AG10803 (cell line): ENCODE measurements around the gene PHLPP1.

ENCODE experiments used
- DNase-seq: peaks from one replicate; pipeline ENCODE4 v3.0.0; 2010; ENCODE audit warnings: low read depth
- H3K4me3 ChIP-seq: 2 replicates; pipeline ENCODE4 v1.5.1; 2011; ENCODE audit warnings: mild to moderate bottlenecking, low read length, control low read depth
- CTCF ChIP-seq: conservative IDR thresholded peaks from 2 replicates; pipeline ENCODE4 v1.5.1; 2011; ENCODE audit warnings: mild to moderate bottlenecking, low read length, control low read depth, inconsistent platforms

PHLPP1 gene

GRCh38 chr18:62984656-62985315, 269.4 kb downstream of the PHLPP1 start:
- no peak for DNase-seq
- H3K4me3 ChIP-seq: no peak overlapping the region
- no peak for TF ChIP-seq CTCF

- DNase-seq: no peak
- TF ChIP-seq CTCF: no peak
- H3K4me3 ChIP-seq: no peak overlapping the region
These were observed 271.1 kb downstream of the PHLPP1 start for GRCh38 chr18:62986490-62986889.

- no peak for TF ChIP-seq CTCF
- no peak for DNase-seq
- no peak overlapping the region for H3K4me3 ChIP-seq
These were observed 271.9 kb downstream of the PHLPP1 start for GRCh38 chr18:62987055-62987830.

- DNase-seq: no peak
- TF ChIP-seq CTCF: no peak
- H3K4me3 ChIP-seq: no peak overlapping the region
These were observed 272.5 kb downstream of the PHLPP1 start for GRCh38 chr18:62987859-62988258.

- no peak for DNase-seq
- H3K4me3 ChIP-seq: no peak overlapping the region; the same call in 1 of the 2 replicates
- TF ChIP-seq CTCF: no peak
These were observed 273.1 kb downstream of the PHLPP1 start for GRCh38 chr18:62988471-62988870.

GRCh38 chr18:62989195-62989594, 273.9 kb downstream of the PHLPP1 start:
- no peak overlapping the region for H3K4me3 ChIP-seq
- no peak for DNase-seq
- TF ChIP-seq CTCF: no peak

- TF ChIP-seq CTCF: no peak
- DNase-seq: no peak
- no peak overlapping the region for H3K4me3 ChIP-seq
These were observed 275.3 kb downstream of the PHLPP1 start for GRCh38 chr18:62990653-62991052.
